ENCODE results near the gene INTS7.

The INTS7 gene

DNA sequence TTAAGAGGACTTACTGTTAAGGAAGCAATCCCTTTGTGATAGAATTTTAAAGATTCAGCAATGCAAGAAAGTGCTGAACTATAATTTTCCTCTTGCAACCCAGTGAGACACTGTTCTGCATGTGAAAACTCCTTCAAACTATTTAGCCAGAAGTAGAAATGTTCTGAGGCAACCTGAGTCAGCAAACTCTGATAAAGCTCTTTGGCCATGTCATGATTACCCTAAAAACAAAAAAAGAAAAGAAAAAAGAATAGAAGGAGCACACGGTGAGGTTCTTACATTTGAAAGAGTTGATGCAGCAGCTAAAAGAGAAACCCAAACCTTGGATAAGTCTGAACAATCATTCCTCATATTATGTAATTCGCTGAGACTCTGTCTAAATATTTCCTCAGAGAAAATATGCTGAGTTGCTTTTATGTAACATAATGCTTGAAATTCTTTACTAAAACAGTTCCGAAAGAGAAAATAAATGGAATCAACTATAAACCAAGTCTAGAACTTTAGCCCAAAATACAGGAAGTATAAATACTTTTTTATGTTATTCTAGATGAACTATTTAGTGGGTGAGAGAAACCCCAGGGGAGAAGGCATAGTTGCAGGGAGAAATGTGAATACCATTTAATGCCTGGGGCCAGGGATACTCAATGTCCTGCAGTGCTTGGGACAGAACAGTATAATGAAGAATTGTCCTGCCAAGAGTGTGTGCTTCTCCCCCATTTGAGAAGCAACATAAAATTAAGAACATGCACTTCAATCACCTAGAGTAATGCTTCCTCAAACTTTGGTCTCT, 60.0 kb downstream of the INTS7 start:
- DNase-seq = no peak
- Histone ChIP-seq H3K4me1 (no peaks in the 10 kb centered on the region), H3K27me3 (no peaks in the 10 kb centered on the region), H3K9me3 (no peaks in the 10 kb centered on the region), H3K36me3 (peaks cover 35% of the 10 kb centered on the region), H3K4me3 (ENCODE audit: low read depth, low read length) (no peak overlapping the region)
- TF ChIP-seq, protein P1, sequence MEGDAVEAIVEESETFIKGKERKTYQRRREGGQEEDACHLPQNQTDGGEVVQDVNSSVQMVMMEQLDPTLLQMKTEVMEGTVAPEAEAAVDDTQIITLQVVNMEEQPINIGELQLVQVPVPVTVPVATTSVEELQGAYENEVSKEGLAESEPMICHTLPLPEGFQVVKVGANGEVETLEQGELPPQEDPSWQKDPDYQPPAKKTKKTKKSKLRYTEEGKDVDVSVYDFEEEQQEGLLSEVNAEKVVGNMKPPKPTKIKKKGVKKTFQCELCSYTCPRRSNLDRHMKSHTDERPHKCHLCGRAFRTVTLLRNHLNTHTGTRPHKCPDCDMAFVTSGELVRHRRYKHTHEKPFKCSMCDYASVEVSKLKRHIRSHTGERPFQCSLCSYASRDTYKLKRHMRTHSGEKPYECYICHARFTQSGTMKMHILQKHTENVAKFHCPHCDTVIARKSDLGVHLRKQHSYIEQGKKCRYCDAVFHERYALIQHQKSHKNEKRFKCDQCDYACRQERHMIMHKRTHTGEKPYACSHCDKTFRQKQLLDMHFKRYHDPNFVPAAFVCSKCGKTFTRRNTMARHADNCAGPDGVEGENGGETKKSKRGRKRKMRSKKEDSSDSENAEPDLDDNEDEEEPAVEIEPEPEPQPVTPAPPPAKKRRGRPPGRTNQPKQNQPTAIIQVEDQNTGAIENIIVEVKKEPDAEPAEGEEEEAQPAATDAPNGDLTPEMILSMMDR (IDR thresholded peaks at IDR 0.05; ENCODE audit: low read depth, low read length) = no peak

GRCh38 chr1:211973541-211973940, 61.8 kb downstream of the INTS7 start:
- no peak for DNase-seq
- TF ChIP-seq, protein P1 (IDR thresholded peaks at IDR 0.05; ENCODE audit: low read depth, low read length) = no peak
- Histone ChIP-seq H3K4me3 (ENCODE audit: low read depth, low read length) (no peak overlapping the region), H3K36me3 (peaks cover 19% of the 10 kb centered on the region), H3K27me3 (no peaks in the 10 kb centered on the region), H3K4me1 (no peaks in the 10 kb centered on the region), H3K9me3 (no peaks in the 10 kb centered on the region)

- DNase-seq = no peak
- TF ChIP-seq, protein P1 (IDR thresholded peaks at IDR 0.05; ENCODE audit: low read depth, low read length) = no peak
- Histone ChIP-seq H3K36me3 (peaks cover 24% of the 10 kb centered on the region), H3K27me3 (no peaks in the 10 kb centered on the region), H3K4me1 (no peaks in the 10 kb centered on the region), H3K9me3 (no peaks in the 10 kb centered on the region), H3K4me3 (ENCODE audit: low read depth, low read length) (no peak overlapping the region)
Measured at GRCh38 chr1:211968200-211968834, 67.0 kb downstream of the INTS7 start.

DNA sequence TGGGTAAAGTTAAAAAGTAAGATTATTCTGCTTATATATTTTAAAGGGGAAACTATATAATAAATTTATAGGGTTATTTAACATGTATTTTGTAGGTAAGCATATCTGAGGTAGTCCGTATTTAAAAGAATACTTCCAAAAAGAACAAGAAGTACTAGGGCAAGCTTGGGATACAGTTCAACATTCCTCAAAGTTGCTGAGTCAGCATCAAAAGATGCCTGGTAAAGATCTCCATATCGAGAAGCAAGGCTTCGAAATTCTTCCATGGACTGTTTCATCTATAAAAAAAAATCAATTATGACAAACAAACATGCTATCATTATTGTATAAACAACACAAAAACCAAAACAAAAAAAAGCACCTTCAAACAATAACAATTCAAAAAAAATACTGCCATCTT, 67.7 kb downstream of the INTS7 start:
- H3K36me3 ChIP-seq = peaks cover 23% of the 10 kb centered on the region
- no peak for DNase-seq
- H3K9me3 ChIP-seq = no peaks in the 10 kb centered on the region
- no peaks in the 10 kb centered on the region for H3K4me1 ChIP-seq
- no peaks in the 10 kb centered on the region for H3K27me3 ChIP-seq
- no peak overlapping the region for H3K4me3 ChIP-seq (ENCODE audit: low read depth, low read length)
- TF ChIP-seq, protein P1 (IDR thresholded peaks at IDR 0.05; ENCODE audit: low read depth, low read length) = no peak

GRCh38 chr1:211965108-211965805, 70.1 kb downstream of the INTS7 start:
- Histone ChIP-seq H3K9me3 (no peaks in the 10 kb centered on the region), H3K27me3 (no peaks in the 10 kb centered on the region), H3K4me3 (ENCODE audit: low read depth, low read length) (no peak overlapping the region), H3K36me3 (peaks cover 27% of the 10 kb centered on the region), H3K4me1 (no peaks in the 10 kb centered on the region)
- DNase-seq = no peak
- TF ChIP-seq, protein P1 (IDR thresholded peaks at IDR 0.05; ENCODE audit: low read depth, low read length) = no peak

Data from BE2C (cell line).